Activated CD4-positive, alpha-beta T cell treated with anti-CD3 and anti-CD28 coated beads, Interleukin-2, amount 10 ng/mL, durations not matched to agents 7 days and 5 days (primary cell): ENCODE results near the gene TRAPPC1. TPM values are rescaled to one million over a fixed set of nuclear protein-coding genes. Genes with fewer than 3 reads are reported as not detected.
A peak's percentile ranks its signal among the peaks of the same experiment; 100 is the strongest.

Experiments
- CTCF ChIA-PET: fragments of 350-600 bp; sonication (Branson Sonifier 250); formaldehyde crosslinking; loops from one replicate; lab custom pipeline; 2021; ENCODE audit warnings: antibody characterized with exemption; lab: Charles Lee
- POLR2A ChIA-PET: fragments of 350-600 bp; sonication (Branson Sonifier 250); formaldehyde crosslinking; loops from one replicate; lab custom pipeline; 2021; ENCODE audit warnings: antibody characterized with exemption; lab: Charles Lee
- DNase-seq: peaks from one replicate; pipeline ENCODE4 v3.0.0-alpha.2; 2020
- H3K27ac Mint-ChIP-seq: one replicate; pipeline ENCODE4 v1.8.0; 2021; ENCODE audit warnings: mild to moderate bottlenecking, moderate library complexity, mixed read lengths
- H3K27me3 Mint-ChIP-seq: one replicate; pipeline ENCODE4 v1.8.0; 2021; ENCODE audit warnings: mixed read lengths
- H3K36me3 Mint-ChIP-seq: one replicate; pipeline ENCODE4 v1.8.0; 2021; ENCODE audit warnings: low read depth, mixed read lengths
- H3K4me1 Mint-ChIP-seq: one replicate; pipeline ENCODE4 v1.8.0; 2021; ENCODE audit warnings: mixed read lengths
- H3K4me3 Mint-ChIP-seq: one replicate; pipeline ENCODE4 v1.8.0; 2021; ENCODE audit warnings: mild to moderate bottlenecking, moderate library complexity, mixed read lengths
- H3K9me3 Mint-ChIP-seq: one replicate; pipeline ENCODE4 v1.8.0; 2021; ENCODE audit warnings: mixed read lengths
- total RNA-seq, 2 experiments: library from RNA; stranded (reverse); gene quantifications; one replicate each; pipeline ENCODE4 v1.2.3, GENCODE V29; 2021

The TRAPPC1 gene
- 100 to 1,000 TPM; 235 to 251 TPM for total RNA-seq

GRCh38 chr17:7931709-7932482 lies at the start of gene TRAPPC1, which contains the start of gene CNTROB:
Gene TRAPPC1 (minus strand): TSS chr17:7931946. CDS start chr17:7931829, 117 bp downstream.
Gene CNTROB (plus strand): TSS chr17:7932206. CDS start chr17:7933080, 874 bp downstream.
- H3K36me3 Mint-ChIP-seq: peaks cover 41% of the 10 kb centered on the region
- POLR2A ChIA-PET: interaction anchor here (0.6 to 1.3 kb wide), 3 partner anchors 11 to 225 kb away, joined by 3 to 4 read pairs (median 3); partner anchors contain the start of gene RNF227
- no peaks in the 10 kb centered on the region for H3K9me3 Mint-ChIP-seq
- H3K4me1 Mint-ChIP-seq: peaks cover 55% of the 10 kb centered on the region
- CTCF ChIA-PET: interaction anchor here (0.7 to 3.2 kb wide), 13 partner anchors 8 to 244 kb away, joined by 3 to 17 read pairs (median 5); partner anchors contain the start of gene TP53
- H3K27me3 Mint-ChIP-seq: no peaks in the 10 kb centered on the region
- peak within 1 kb of the TSS; percentile 96 for H3K27ac Mint-ChIP-seq
- H3K4me3 Mint-ChIP-seq: peak within 1 kb of the TSS; percentile 94
- DNase-seq: peak; percentile 100

GRCh38 chr17:7977805-7978204 lies 46.1 kb upstream of the TRAPPC1 start:
- no peak for DNase-seq
- peaks cover 15% of the 10 kb centered on the region for H3K9me3 Mint-ChIP-seq
- H3K36me3 Mint-ChIP-seq: peaks cover 13% of the 10 kb centered on the region
- H3K27me3 Mint-ChIP-seq: peaks cover 12% of the 10 kb centered on the region
- H3K27ac Mint-ChIP-seq: no peak overlapping the region
- ChIA-PET CTCF (interaction anchor here (0.7 to 4.2 kb wide), 5 partner anchors 12 to 848 kb away, joined by 3 to 19 read pairs (median 3); no protein-coding TSS in a partner anchor), POLR2A (no interaction called here)
- H3K4me3 Mint-ChIP-seq: no peak overlapping the region
- H3K4me1 Mint-ChIP-seq: no peaks in the 10 kb centered on the region

GRCh38 chr17:7977039-7977438 lies 45.3 kb upstream of the TRAPPC1 start:
- no peak for DNase-seq
- no peak overlapping the region for H3K4me3 Mint-ChIP-seq
- H3K27me3 Mint-ChIP-seq: peaks cover 12% of the 10 kb centered on the region
- POLR2A ChIA-PET: no interaction called here
- peaks cover 13% of the 10 kb centered on the region for H3K36me3 Mint-ChIP-seq
- CTCF ChIA-PET: interaction anchor here (4.2 kb wide), 1 partner anchor 13 kb away, joined by 19 read pairs; no protein-coding TSS in a partner anchor
- peaks cover 15% of the 10 kb centered on the region for H3K9me3 Mint-ChIP-seq
- no peaks in the 10 kb centered on the region for H3K4me1 Mint-ChIP-seq
- no peak overlapping the region for H3K27ac Mint-ChIP-seq

DNA sequence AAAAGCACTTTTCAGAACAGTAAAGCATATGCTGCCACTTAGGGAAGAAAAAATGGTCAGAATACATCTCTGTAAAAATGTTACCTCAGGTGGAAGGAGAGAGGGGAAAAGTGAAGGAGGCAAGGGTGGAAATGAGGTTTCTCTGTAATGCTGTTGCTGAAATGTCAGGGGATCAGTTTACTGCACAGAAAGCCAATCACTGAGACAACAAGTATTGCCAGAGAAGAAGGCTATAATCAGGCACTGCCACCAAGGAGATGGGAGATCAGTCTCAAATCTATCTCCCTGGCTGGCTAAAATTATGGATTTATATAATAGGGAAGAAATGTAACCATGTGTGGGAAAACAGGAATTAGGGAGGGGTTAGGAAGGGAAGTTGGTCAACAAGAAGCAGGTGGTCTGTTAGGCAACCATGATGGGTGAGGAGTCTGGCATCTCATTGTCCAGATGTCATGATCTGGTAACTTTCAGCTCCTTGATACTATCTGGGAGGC lies 42.9 kb upstream of the TRAPPC1 start:
- no peaks in the 10 kb centered on the region for H3K4me1 Mint-ChIP-seq
- CTCF ChIA-PET: interaction anchor here (0.8 to 1.9 kb wide), 3 partner anchors 14 to 16 kb away, joined by 6 to 8 read pairs (median 7); no protein-coding TSS in a partner anchor

DNA sequence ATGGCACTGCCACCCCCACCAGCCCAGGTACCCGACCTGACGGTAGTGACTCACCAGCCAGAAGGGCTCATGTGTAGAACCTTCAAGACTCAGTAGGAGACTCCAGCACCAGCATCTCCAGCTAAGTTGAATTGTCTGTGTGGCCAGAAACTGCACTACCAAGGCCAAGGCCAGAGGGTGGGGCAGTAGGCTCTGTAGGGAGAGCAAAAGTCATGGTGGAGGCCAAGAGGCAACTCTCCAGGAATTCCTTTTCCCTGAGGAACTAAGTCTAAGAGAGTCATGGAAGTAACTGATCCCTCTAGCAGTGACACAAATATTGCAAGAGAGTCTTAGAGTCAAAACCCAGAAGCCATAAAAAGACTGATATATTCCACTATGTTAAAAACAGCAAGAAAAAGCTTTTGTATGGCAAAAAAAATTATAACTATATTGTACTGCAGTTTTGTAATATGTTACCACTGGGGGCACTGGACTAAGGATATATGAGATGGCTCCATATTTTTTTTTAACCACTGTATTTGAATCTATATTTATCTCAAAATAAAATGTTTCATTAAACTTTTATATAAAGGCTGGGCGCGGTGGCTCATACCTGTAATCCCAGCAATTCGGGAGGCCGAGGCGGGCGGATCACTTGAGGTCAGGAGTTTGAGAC lies 40.5 kb upstream of the TRAPPC1 start:
- Mint-ChIP-seq H3K9me3 (peaks cover 15% of the 10 kb centered on the region), H3K4me3 (no peak overlapping the region), H3K27me3 (peaks cover 12% of the 10 kb centered on the region), H3K27ac (no peak overlapping the region), H3K36me3 (peaks cover 13% of the 10 kb centered on the region), H3K4me1 (no peaks in the 10 kb centered on the region)
- CTCF ChIA-PET: interaction anchor here (0.8 to 1.9 kb wide), 3 partner anchors 15 to 18 kb away, joined by 4 to 8 read pairs (median 5); no protein-coding TSS in a partner anchor
- no peak for DNase-seq
- POLR2A ChIA-PET: no interaction called here

More for the DNA sequence above, 42.9 kb upstream of the TRAPPC1 start:
- peaks cover 12% of the 10 kb centered on the region for H3K27me3 Mint-ChIP-seq
- peaks cover 15% of the 10 kb centered on the region for H3K9me3 Mint-ChIP-seq
- no peak for DNase-seq
- POLR2A ChIA-PET: no interaction called here
- no peak overlapping the region for H3K27ac Mint-ChIP-seq
- peaks cover 13% of the 10 kb centered on the region for H3K36me3 Mint-ChIP-seq
- H3K4me3 Mint-ChIP-seq: no peak overlapping the region

DNA sequence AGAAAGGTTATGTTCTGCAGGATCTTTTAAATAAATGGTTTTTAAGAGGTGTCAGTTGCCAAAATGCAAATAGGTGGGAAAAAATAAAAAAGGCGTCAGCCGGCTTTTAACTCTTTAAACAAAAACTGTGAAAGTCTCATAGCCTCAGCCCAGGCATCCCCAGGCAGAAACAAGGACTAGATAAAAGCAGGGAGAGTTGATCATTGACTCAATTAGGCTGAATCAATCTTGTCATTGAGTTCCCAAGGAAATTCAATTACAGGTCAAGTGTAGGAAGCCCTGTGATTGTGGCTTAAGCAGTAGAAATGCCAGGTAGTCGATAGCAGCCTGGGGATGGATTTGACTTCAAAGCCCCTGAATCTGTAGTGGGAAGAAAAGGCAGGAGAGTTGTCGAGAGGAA lies 39.9 kb upstream of the TRAPPC1 start:
- H3K4me1 Mint-ChIP-seq: no peaks in the 10 kb centered on the region
- H3K4me3 Mint-ChIP-seq: no peak overlapping the region
- H3K36me3 Mint-ChIP-seq: peaks cover 13% of the 10 kb centered on the region
- POLR2A ChIA-PET: no interaction called here
- peaks cover 12% of the 10 kb centered on the region for H3K27me3 Mint-ChIP-seq
- CTCF ChIA-PET: interaction anchor here (1.2 kb wide), 1 partner anchor 18 kb away, joined by 5 read pairs; no protein-coding TSS in a partner anchor
- peaks cover 15% of the 10 kb centered on the region for H3K9me3 Mint-ChIP-seq
- H3K27ac Mint-ChIP-seq: no peak overlapping the region
- DNase-seq: no peak

GRCh38 chr17:7969433-7969832 lies 37.7 kb upstream of the TRAPPC1 start:
- peaks cover 1% of the 10 kb centered on the region for H3K27me3 Mint-ChIP-seq
- CTCF ChIA-PET: no interaction called here
- no peaks in the 10 kb centered on the region for H3K4me1 Mint-ChIP-seq
- no peak overlapping the region for H3K27ac Mint-ChIP-seq
- no peak overlapping the region for H3K4me3 Mint-ChIP-seq
- H3K36me3 Mint-ChIP-seq: peaks cover under 1% of the 10 kb centered on the region
- POLR2A ChIA-PET: no interaction called here
- DNase-seq: no peak
- H3K9me3 Mint-ChIP-seq: peaks cover 2% of the 10 kb centered on the region

DNA sequence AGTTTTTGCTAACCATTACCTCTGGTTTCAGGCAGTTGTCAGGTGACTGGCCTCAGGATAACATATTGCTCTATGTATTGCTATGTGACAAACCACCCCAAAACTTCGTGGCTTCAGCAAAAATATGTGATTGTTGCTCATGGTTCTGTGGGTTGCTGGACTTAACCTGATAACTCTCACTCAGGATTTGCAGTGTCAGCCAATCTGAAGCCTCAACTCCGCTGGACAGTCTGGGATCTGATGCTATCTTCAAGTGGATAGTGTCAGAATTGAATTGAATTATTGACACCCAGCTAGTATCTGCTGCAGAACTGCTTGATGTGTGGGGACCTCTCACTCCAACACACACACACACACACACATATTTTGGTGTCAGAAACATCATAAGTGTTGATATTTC lies 36.0 kb upstream of the TRAPPC1 start:
- Mint-ChIP-seq H3K27ac (no peak overlapping the region), H3K4me3 (no peak overlapping the region), H3K27me3 (peaks cover 1% of the 10 kb centered on the region), H3K36me3 (no peaks in the 10 kb centered on the region), H3K4me1 (no peaks in the 10 kb centered on the region), H3K9me3 (no peaks in the 10 kb centered on the region)
- DNase-seq: no peak
- ChIA-PET POLR2A (no interaction called here), CTCF (no interaction called here)

DNA sequence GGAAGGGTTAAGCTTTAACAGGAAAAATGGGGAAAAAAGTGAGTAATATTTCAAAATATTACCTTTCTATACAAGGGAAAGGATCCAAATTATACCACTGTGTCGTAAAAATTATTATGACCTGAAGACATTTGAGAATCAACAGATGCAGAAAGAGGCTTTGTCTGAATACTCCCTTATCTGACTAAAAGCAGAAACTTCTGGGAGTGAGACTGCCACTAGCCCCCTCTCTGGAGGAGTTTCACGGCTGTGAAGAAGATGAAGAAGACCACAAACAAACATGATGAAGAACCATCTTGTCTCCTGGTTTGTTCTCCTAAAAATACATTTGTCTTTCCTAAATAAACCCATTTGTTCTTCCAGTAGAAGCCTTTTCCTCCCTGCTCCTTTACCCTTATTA lies 29.7 kb upstream of the TRAPPC1 start:
- CTCF ChIA-PET: interaction anchor here (2.1 kb wide), 1 partner anchor 8 kb away, joined by 7 read pairs; no protein-coding TSS in a partner anchor
- POLR2A ChIA-PET: no interaction called here

GRCh38 chr17:7959503-7960253 lies 27.9 kb upstream of the TRAPPC1 start:
- no peak for DNase-seq
- Mint-ChIP-seq H3K36me3 (no peaks in the 10 kb centered on the region), H3K27ac (no peak overlapping the region), H3K9me3 (no peaks in the 10 kb centered on the region), H3K4me1 (no peaks in the 10 kb centered on the region), H3K4me3 (no peak overlapping the region), H3K27me3 (peaks cover 7% of the 10 kb centered on the region)
- ChIA-PET CTCF (interaction anchor here (0.9 kb wide), 1 partner anchor 18 kb away, joined by 3 read pairs; no protein-coding TSS in a partner anchor), POLR2A (interaction anchor here (0.6 kb wide), 1 partner anchor 288 kb away, joined by 3 read pairs; the partner anchor contains the start of gene CTC1)

More for the DNA sequence above, 29.7 kb upstream of the TRAPPC1 start:
- DNase-seq: no peak
- H3K4me3 Mint-ChIP-seq: no peak overlapping the region
- H3K36me3 Mint-ChIP-seq: no peaks in the 10 kb centered on the region
- no peaks in the 10 kb centered on the region for H3K4me1 Mint-ChIP-seq
- H3K9me3 Mint-ChIP-seq: no peaks in the 10 kb centered on the region
- no peak overlapping the region for H3K27ac Mint-ChIP-seq
- H3K27me3 Mint-ChIP-seq: peaks cover 7% of the 10 kb centered on the region

DNA sequence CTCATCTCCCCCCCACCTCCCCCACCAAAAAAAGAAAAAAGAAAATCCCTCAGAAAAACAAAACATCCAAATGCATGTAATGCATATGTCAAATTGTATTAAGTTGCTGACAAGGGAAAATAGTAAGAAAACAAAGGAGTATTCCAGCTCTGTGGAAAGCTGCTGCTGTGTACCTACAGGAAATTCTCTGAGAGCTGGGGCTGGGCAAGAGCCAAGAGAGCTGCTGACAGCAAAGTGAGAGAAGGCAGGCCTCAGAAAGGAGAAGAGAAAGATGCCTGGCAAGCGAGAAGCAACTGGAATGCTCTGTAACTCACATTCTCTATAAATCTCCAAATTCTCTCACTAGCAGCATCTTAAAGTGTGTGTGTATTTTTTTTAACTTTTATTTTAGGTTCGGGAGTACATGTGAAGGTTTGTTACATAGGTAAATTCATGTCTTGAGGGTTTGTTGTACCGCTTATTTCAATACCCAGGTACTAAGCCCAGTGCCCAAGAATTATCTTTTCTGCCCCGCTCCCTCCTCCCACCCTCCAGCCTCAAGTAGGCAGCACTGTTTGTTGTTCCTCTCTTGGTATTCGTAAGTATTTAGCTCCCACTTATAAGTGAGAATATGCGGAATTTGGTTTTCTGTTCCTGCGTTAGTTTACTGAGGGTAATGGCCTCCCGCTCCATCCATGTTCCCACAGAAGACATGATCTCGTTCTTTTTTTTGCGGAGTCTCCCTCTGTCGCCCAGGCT lies 24.7 kb upstream of the TRAPPC1 start:
- Mint-ChIP-seq H3K4me3 (no peak overlapping the region), H3K9me3 (no peaks in the 10 kb centered on the region), H3K4me1 (peaks cover 11% of the 10 kb centered on the region), H3K36me3 (peaks cover 1% of the 10 kb centered on the region), H3K27ac (no peak overlapping the region), H3K27me3 (peaks cover 2% of the 10 kb centered on the region)
- POLR2A ChIA-PET: no interaction called here
- CTCF ChIA-PET: no interaction called here
- no peak for DNase-seq
